Stimulated activated memory B cell treated with anti-CD40 and anti-IgM and Interleukin-4, amounts not matched to agents 10 μg/mL and 1 μg/mL and 100 μg/mL, for 72 hours (primary cell): ENCODE results near the gene SIVA1.
"Not testable (repeated sequence)": the region's sequence is repeated elsewhere in the genome, so short reads cannot be mapped to it uniquely, and the experiment has no call there.

Experiments used
- ATAC-seq: fragments of 150-1000 bp; cut with Tn5 transposase; 2 replicates; pipeline ENCODE4 v1.10.0; 2021
- H3K27ac Mint-ChIP-seq: one replicate; pipeline ENCODE4 v1.8.0; 2022; ENCODE audit warnings: mild to moderate bottlenecking, mixed read lengths
- H3K27me3 Mint-ChIP-seq: one replicate; pipeline ENCODE4 v1.8.0; 2022; ENCODE audit warnings: mixed read lengths
- H3K36me3 Mint-ChIP-seq: one replicate; pipeline ENCODE4 v1.8.0; 2022; ENCODE audit warnings: mixed read lengths
- H3K4me1 Mint-ChIP-seq: one replicate; pipeline ENCODE4 v1.8.0; 2022; ENCODE audit warnings: mixed read lengths
- H3K4me3 Mint-ChIP-seq: one replicate; pipeline ENCODE4 v1.8.0; 2022; ENCODE audit warnings: mild to moderate bottlenecking, moderate library complexity, mixed read lengths
- H3K9me3 Mint-ChIP-seq: one replicate; pipeline ENCODE4 v1.8.0; 2022; ENCODE audit warnings: mixed read lengths

SIVA1 gene

GRCh38 chr14:104750753-104751057, 2.2 kb upstream of the SIVA1 start:
- not testable (repeated sequence) for H3K4me3 Mint-ChIP-seq

GRCh38 chr14:104751539-104752422, 1.2 kb upstream of the SIVA1 start:
- no peaks in the 10 kb centered on the region for H3K9me3 Mint-ChIP-seq
- H3K27ac Mint-ChIP-seq: peak overlapping the region; percentile 72
- H3K4me3 Mint-ChIP-seq: peak overlapping the region; percentile 80
- H3K27me3 Mint-ChIP-seq: no peaks in the 10 kb centered on the region
- H3K4me1 Mint-ChIP-seq: peaks cover 41% of the 10 kb centered on the region
- H3K36me3 Mint-ChIP-seq: peaks cover 10% of the 10 kb centered on the region
- ATAC-seq: no peak

More at GRCh38 chr14:104750753-104751057, 2.2 kb upstream of the SIVA1 start:
- not testable (repeated sequence) for ATAC-seq, H3K27ac Mint-ChIP-seq, H3K36me3 Mint-ChIP-seq, H3K27me3 Mint-ChIP-seq, H3K9me3 Mint-ChIP-seq
- H3K4me1 Mint-ChIP-seq: peaks cover 39% of the 10 kb centered on the region

DNA sequence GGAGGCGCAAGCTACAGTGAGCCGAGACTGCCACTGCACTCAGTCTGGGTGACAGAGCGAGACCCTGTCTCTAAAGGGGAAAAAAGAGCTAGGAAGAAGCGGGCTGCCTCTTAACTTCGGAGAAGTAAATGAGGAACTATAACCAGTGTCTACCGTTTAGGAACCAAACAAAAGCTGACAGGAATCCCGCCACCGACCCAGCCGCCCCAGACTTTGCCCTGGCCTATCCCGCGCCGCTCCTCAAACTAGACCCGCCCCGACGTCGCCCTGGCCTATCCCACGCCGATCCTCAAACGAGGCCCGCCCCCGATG, 568 bp upstream of the SIVA1 start:
- peak overlapping the region; percentile 80 for H3K4me3 Mint-ChIP-seq
- H3K9me3 Mint-ChIP-seq: no peaks in the 10 kb centered on the region
- no peak for ATAC-seq
- no peaks in the 10 kb centered on the region for H3K27me3 Mint-ChIP-seq
- peak overlapping the region; percentile 72 for H3K27ac Mint-ChIP-seq
- H3K36me3 Mint-ChIP-seq: peaks cover 14% of the 10 kb centered on the region
- peaks cover 47% of the 10 kb centered on the region for H3K4me1 Mint-ChIP-seq

DNA sequence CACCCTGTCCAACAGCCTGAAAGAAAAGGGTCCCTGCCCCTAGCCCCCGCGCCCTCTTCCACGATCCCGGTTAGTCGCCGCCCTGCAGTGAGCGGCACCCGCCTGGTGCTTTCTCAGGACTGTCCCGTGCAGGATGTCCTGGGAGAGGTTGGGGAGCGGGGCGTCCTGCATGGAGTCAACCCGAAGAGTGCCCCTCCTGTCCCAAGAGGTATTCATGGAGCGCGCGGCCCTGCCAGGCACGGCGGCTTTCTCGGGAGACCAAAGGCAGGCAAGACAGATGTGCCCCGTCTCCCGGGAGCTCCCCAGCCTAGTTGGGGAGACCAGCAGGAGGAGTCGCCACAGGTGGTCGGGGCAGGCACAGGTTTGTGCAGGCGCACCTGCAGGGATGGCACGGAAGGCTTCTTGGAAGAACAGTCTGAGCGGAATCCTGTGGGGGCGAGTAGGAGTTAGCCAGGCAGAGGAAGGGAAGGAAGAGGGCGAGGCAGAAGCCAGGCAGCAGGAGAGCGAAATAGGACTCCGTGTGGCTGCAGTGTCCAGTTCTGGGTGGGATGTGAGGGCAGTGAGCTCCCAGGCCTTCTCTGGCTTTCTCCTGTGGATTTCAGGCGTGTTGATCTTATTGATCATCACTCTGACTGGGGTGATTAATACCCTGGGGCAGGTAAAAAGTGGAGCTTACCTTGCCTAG, 723 bp downstream of the SIVA1 start:
- no peak for ATAC-seq
- Mint-ChIP-seq H3K27me3 (no peaks in the 10 kb centered on the region), H3K4me1 (peaks cover 54% of the 10 kb centered on the region), H3K9me3 (no peaks in the 10 kb centered on the region), H3K27ac (peak overlapping the region; percentile 72), H3K36me3 (peaks cover 20% of the 10 kb centered on the region), H3K4me3 (peak overlapping the region; percentile 80)

DNA sequence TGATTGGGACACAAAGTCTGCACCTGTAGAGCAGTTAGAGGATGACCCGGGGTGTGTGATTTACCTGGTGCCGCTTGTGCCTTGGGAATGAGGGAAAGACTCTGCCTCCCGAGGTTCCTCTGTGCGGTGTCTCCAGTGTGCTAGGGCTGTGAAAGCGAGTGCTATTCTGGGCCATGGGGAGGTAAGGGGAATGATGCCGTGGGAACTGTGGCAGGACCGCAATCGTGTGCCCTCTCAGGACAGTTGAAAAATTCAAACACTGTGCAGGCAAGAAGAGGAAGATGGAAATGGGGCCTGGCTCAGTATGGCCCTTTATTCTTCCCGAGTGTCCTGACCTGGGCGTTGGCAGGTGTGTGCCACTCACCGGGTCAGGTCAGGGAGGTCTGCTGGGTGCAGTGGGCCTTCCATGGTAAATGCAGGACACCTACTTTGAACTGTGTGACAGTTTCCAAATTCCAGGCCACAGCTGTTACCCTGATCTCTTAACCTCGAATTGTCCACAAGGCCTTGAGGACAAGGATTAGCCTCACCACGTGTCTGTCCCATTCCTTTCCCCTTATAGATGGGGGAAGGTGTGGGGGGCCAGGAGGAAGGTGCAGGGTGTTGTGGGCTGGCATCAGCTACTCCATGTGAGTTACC, 1.4 kb downstream of the SIVA1 start:
- peaks cover 26% of the 10 kb centered on the region for H3K36me3 Mint-ChIP-seq

GRCh38 chr14:104755621-104756020, 2.7 kb downstream of the SIVA1 start:
- Mint-ChIP-seq H3K27me3 (no peaks in the 10 kb centered on the region), H3K9me3 (no peaks in the 10 kb centered on the region), H3K4me3 (no peak overlapping the region), H3K4me1 (peaks cover 46% of the 10 kb centered on the region), H3K27ac (peak overlapping the region; percentile 7), H3K36me3 (peaks cover 38% of the 10 kb centered on the region)
- ATAC-seq: no peak

More for the DNA sequence above, 1.4 kb downstream of the SIVA1 start:
- ATAC-seq: no peak
- Mint-ChIP-seq H3K27ac (peak overlapping the region; percentile 72), H3K4me1 (peaks cover 47% of the 10 kb centered on the region), H3K27me3 (no peaks in the 10 kb centered on the region), H3K9me3 (no peaks in the 10 kb centered on the region), H3K4me3 (peak overlapping the region; percentile 80)

- Mint-ChIP-seq H3K4me3 (no peak overlapping the region), H3K9me3 (no peaks in the 10 kb centered on the region), H3K27me3 (no peaks in the 10 kb centered on the region), H3K4me1 (peaks cover 46% of the 10 kb centered on the region), H3K36me3 (peaks cover 49% of the 10 kb centered on the region), H3K27ac (peak overlapping the region; percentile 42)
- ATAC-seq: no peak
These were observed 3.7 kb downstream of the SIVA1 start for GRCh38 chr14:104756477-104757237.

DNA sequence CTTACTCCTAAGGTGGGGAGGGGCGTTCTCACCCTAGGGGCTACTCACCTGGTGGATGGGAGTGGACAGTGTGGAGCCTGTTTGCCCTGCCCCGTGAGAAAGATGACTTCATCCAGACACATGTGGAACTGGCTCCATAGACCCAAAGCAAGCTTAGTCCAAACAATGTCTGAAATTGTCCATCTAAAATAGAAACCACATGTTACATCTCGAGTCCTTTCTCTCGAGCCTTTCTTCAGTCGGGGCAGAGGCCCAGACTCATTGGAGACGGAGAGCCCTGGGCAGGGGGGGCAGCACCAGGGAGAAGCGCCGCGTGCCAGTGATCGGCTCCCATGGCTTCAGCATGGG, 4.3 kb downstream of the SIVA1 start:
- H3K4me3 Mint-ChIP-seq: no peak overlapping the region
- no peaks in the 10 kb centered on the region for H3K9me3 Mint-ChIP-seq
- H3K27me3 Mint-ChIP-seq: no peaks in the 10 kb centered on the region
- H3K4me1 Mint-ChIP-seq: peaks cover 46% of the 10 kb centered on the region
- peaks cover 54% of the 10 kb centered on the region for H3K36me3 Mint-ChIP-seq
- H3K27ac Mint-ChIP-seq: peak overlapping the region; percentile 42
- no peak for ATAC-seq

DNA sequence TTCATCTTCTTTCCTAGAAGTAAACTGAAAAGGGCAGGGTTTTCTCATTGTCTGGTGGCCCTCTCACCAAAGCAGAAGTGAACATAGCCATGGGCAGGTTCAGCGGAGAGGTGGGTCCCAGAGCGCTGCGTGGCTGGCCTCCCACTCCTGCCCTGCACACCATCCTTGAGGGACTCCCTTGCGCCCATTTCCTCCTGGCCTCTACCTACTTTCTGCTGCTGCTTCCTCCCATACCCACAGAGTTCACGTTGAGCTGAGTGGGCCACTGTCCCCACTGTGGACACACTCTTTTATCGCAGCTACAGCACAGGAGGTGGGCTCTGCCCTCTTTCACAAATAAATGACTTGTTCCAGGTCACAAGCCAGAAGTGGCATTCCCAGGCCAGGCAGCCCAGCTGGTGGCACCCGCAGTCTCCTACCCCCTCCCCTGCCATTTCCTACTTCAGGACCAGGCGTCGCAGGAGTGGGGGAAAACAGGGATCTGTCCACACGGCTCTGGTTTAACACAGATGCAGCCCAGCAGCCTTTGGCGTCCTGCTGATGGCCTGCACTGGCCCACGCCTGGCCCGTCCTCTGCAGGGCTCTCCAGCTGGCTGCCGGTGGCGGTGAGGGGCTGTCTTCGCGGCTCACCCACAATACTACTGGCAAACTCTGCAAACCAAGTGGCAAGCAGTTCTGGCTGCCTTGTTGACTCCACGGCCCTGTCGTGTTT, 4.9 kb downstream of the SIVA1 start:
- Mint-ChIP-seq H3K9me3 (no peaks in the 10 kb centered on the region), H3K27ac (peak overlapping the region; percentile 42), H3K4me3 (no peak overlapping the region), H3K4me1 (peaks cover 46% of the 10 kb centered on the region), H3K27me3 (no peaks in the 10 kb centered on the region), H3K36me3 (peaks cover 58% of the 10 kb centered on the region)
- ATAC-seq: no peak

GRCh38 chr14:104758981-104759969, 6.3 kb downstream of the SIVA1 start:
- no peaks in the 10 kb centered on the region for H3K27me3 Mint-ChIP-seq
- H3K9me3 Mint-ChIP-seq: no peaks in the 10 kb centered on the region
- H3K4me3 Mint-ChIP-seq: no peak overlapping the region
- H3K27ac Mint-ChIP-seq: no peak overlapping the region
- no peak for ATAC-seq
- peaks cover 37% of the 10 kb centered on the region for H3K4me1 Mint-ChIP-seq
- H3K36me3 Mint-ChIP-seq: peaks cover 58% of the 10 kb centered on the region

- ATAC-seq: no peak
- Mint-ChIP-seq H3K4me1 (peaks cover 11% of the 10 kb centered on the region), H3K27ac (no peak overlapping the region), H3K27me3 (no peaks in the 10 kb centered on the region), H3K4me3 (no peak overlapping the region), H3K9me3 (peaks cover 5% of the 10 kb centered on the region), H3K36me3 (peaks cover 42% of the 10 kb centered on the region)
These were observed 12.6 kb downstream of the SIVA1 start for GRCh38 chr14:104765517-104765916.

DNA sequence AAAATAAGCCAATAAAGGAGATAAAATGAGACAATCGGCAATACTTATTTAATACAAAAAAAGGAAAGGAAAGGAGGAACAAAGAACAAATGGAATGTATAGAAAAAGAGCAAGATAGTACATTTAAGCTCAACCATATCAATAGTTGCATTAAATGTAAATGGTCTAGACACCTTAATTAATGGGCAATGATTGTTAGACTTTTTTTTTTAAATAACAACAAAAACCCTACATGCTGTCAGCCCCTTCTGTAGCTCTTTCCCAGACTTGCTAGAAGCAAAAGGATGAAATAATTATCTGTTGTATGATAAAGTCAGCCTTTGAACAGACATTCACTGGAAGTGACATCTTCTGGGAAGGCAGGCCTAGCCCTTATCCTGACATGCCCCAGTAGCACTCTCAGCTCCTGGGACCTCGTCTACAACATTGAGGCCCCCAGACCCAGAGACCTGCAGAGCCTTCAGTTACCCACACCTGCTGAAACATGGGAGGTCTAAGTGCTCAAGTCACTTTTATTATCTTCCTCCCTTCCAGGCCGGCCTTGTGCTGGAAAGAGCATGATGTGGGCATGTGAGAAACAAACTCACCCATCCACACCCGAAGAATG, 13.4 kb downstream of the SIVA1 start:
- Mint-ChIP-seq H3K4me1 (peaks cover 11% of the 10 kb centered on the region), H3K27me3 (no peaks in the 10 kb centered on the region), H3K27ac (no peak overlapping the region), H3K9me3 (peaks cover 5% of the 10 kb centered on the region), H3K4me3 (no peak overlapping the region), H3K36me3 (peaks cover 41% of the 10 kb centered on the region)
- no peak for ATAC-seq

GRCh38 chr14:104766863-104767633, 14.1 kb downstream of the SIVA1 start:
- Mint-ChIP-seq H3K27me3 (no peaks in the 10 kb centered on the region), H3K27ac (no peak overlapping the region), H3K4me3 (no peak overlapping the region), H3K9me3 (peaks cover 5% of the 10 kb centered on the region), H3K4me1 (peaks cover 11% of the 10 kb centered on the region), H3K36me3 (peaks cover 41% of the 10 kb centered on the region)
- no peak for ATAC-seq
